CD4-positive, CD25-positive, alpha-beta regulatory T cell (primary cell): ENCODE measurements around the gene LAIR2. TPM values are rescaled to one million over a fixed set of nuclear protein-coding genes. Genes with fewer than 3 reads are reported as not detected.
"Not testable (repeated sequence)": the region's sequence is repeated elsewhere in the genome, so short reads cannot be mapped to it uniquely, and the experiment has no call there.

Experiments
- ATAC-seq, 2 donors: fragments of 150-1000 bp; cut with Tn5 transposase; one replicate each; pipeline ENCODE4 v1.10.0; 2021; ENCODE audit warnings: low read depth in 2 of 2, moderate number of reproducible peaks in 2 of 2, moderate library complexity in 1 of 2
- DNase-seq, 3 donors: peaks; one replicate each; pipeline versions ENCODE4 v3.0.0 to v3.0.0-alpha.2; 2012 to 2022; ENCODE audit warnings: mixed read lengths in 1 of 3
- H3K27ac ChIP-seq: one replicate; pipeline ENCODE4 v1.7.0; 2013; ENCODE audit warnings: mild to moderate bottlenecking, low read length; ENCODE audit not compliant: insufficient read depth, poor library complexity, severe bottlenecking
- H3K27me3 ChIP-seq: one replicate; pipeline ENCODE4 v1.7.0; 2013; ENCODE audit warnings: low read length; ENCODE audit not compliant: control insufficient read depth, insufficient read depth
- H3K36me3 ChIP-seq: one replicate; pipeline ENCODE4 v1.7.0; 2013; ENCODE audit warnings: mild to moderate bottlenecking, low read length, moderate library complexity; ENCODE audit not compliant: control insufficient read depth, insufficient read depth
- H3K4me1 ChIP-seq: 2 replicates; pipeline ENCODE4 v1.7.0; 2013; ENCODE audit warnings: mild to moderate bottlenecking, low read length; ENCODE audit not compliant: insufficient read depth, control insufficient read depth, poor library complexity, severe bottlenecking
- H3K4me3 ChIP-seq: one replicate; pipeline ENCODE4 v1.7.0; 2013; ENCODE audit warnings: low read depth, mild to moderate bottlenecking, low read length, moderate library complexity
- H3K9me3 ChIP-seq, 2 experiments: 1 replicate in 1 of 2; 2 replicates in 1 of 2; pipeline ENCODE4 v1.7.0; 2013; ENCODE audit warnings: low read length in 2 of 2, mild to moderate bottlenecking in 1 of 2, moderate library complexity in 1 of 2; ENCODE audit not compliant: control insufficient read depth in 2 of 2
- H3K27ac Mint-ChIP-seq, 3 donors: one replicate each; pipeline ENCODE4 v1.8.0; 2020 to 2022; ENCODE audit warnings: mild to moderate bottlenecking in 3 of 3, mixed read lengths in 3 of 3, moderate library complexity in 2 of 3
- H3K27me3 Mint-ChIP-seq: one replicate; pipeline ENCODE4 v1.8.0; 2022; ENCODE audit warnings: mild to moderate bottlenecking, mixed read lengths
- H3K36me3 Mint-ChIP-seq: one replicate; pipeline ENCODE4 v1.8.0; 2020; ENCODE audit warnings: mixed read lengths
- H3K4me1 Mint-ChIP-seq, 4 donors: one replicate each; pipeline ENCODE4 v1.8.0; 2020 to 2022; ENCODE audit warnings: mixed read lengths in 4 of 4, mild to moderate bottlenecking in 1 of 4
- H3K4me3 Mint-ChIP-seq, 4 donors: one replicate each; pipeline ENCODE4 v1.8.0; 2020 to 2022; ENCODE audit warnings: mild to moderate bottlenecking in 4 of 4, mixed read lengths in 4 of 4, moderate library complexity in 3 of 4
- H3K9me3 Mint-ChIP-seq, 7 donors: one replicate each; pipeline ENCODE4 v1.8.0; 2020 to 2022; ENCODE audit warnings: mixed read lengths in 7 of 7, mild to moderate bottlenecking in 3 of 7, moderate library complexity in 2 of 7
- polyA plus RNA-seq, 4 donors: library from polyadenylated mRNA; unstranded; fragments of 300-500 nt; fragmentation: Illumina TruSeq; gene quantifications; one replicate each; pipeline ENCODE4 v1.2.3, GENCODE V29; 2021
- total RNA-seq: library from RNA; stranded (reverse); gene quantifications from one replicate; pipeline ENCODE4 v1.2.3, GENCODE V29; 2022

LAIR2 gene
- total and polyA plus RNA-seq, 5 donors from 2014 or later, result 62.2 to 365 (median 145) TPM

DNA sequence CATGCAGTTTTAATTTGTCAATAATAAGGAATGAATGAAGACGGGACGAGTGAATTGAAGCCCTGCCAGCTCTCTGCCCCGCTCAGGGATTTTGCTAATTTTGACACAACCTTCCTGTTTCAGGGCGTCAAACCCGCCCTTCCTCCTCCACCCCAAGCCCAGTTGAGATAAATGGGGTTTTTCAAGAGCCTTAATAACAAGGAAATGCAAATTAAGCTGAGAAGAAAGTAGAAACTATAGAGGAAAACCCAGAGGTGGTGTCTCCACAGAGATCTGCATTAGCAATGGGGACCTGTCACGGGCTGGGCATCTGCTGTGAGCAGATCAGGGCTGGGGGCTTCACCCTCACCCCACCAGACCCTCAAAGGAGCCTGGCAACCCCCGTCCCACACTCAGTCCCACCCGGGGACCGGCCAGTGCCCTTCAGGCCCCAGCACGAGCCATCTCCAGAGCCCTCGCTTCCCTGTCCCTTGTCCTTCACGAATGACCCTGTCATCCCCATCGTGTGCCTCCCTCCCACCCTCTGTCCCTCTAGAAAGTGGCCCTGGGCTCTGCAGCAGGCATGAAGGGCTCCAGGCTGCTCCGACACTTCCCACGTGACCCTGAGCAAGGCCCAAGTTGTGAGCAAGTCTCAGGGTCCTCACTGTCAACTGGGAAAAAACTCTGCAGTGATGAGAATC lies 4.5 kb downstream of the LAIR2 start:
- H3K4me1 Mint-ChIP-seq, result peaks cover 12 to 62% (median 25%) of the 10 kb centered on the region in 4 donors
- peak overlapping the region; percentile 50 to 88 (median 77) for H3K27ac Mint-ChIP-seq
- H3K9me3 Mint-ChIP-seq, H3K27me3 ChIP-seq, DNase-seq, H3K9me3 ChIP-seq, H3K36me3 ChIP-seq, H3K27me3 Mint-ChIP-seq, H3K36me3 Mint-ChIP-seq, H3K4me3 ChIP-seq: not testable (repeated sequence)
- Histone ChIP-seq H3K4me1 (peaks cover 38% of the 10 kb centered on the region), H3K27ac (peak overlapping the region; percentile 68)
- peak overlapping the region; percentile 58 to 84 (median 65) for H3K4me3 Mint-ChIP-seq
- peak; percentile 27 to 33 for ATAC-seq

DNA sequence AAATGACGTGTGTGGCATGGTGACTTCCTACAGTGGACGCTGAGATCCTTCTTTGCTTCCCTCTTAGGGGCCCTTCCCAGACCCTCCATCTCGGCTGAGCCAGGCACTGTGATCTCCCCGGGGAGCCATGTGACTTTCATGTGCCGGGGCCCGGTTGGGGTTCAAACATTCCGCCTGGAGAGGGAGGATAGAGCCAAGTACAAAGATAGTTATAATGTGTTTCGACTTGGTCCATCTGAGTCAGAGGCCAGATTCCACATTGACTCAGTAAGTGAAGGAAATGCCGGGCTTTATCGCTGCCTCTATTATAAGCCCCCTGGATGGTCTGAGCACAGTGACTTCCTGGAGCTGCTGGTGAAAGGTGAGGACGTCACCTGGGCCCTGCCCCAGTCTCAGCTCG lies 5.2 kb downstream of the LAIR2 start:
- no peaks in the 10 kb centered on the region for H3K27me3 Mint-ChIP-seq
- Histone ChIP-seq H3K27ac (no peak overlapping the region), H3K4me1 (peaks cover 33% of the 10 kb centered on the region), H3K36me3 (no peaks in the 10 kb centered on the region), H3K4me3 (no peak overlapping the region), H3K9me3 (no peaks in the 10 kb centered on the region), H3K27me3 (no peaks in the 10 kb centered on the region)
- peaks cover 6 to 56% (median 20%) of the 10 kb centered on the region in 4 donors for H3K4me1 Mint-ChIP-seq
- H3K4me3 Mint-ChIP-seq, result peak overlapping the region in 2 of 4 donors; percentile 63 to 84
- ATAC-seq (no peak), DNase-seq (no peak)
- H3K36me3 Mint-ChIP-seq, result peaks cover 4% of the 10 kb centered on the region
- peak overlapping the region; percentile 42 to 88 (median 77) for H3K27ac Mint-ChIP-seq
- H3K9me3 Mint-ChIP-seq, result peaks cover 0 to 1% (median 0%) of the 10 kb centered on the region in 7 donors

DNA sequence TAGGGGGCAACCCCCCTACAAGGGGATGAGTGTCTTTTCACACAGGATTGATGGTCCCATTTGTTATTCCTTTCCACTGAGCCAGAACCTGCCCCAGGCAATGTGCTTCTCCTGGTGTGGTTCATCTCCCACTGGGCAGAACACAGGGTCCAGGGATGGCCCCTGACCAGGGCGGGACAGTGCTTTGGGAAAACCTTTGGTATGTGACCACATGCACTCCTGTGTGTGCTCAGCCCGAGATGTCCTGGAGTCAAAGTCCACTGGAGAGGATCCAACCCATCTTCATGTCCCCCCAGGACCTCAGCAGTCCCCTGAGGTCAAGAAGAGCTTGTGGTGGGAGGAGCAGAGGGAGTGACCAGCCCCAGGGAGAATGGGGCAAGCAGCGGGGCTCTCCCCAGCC lies 5.9 kb downstream of the LAIR2 start:
- not testable (repeated sequence) for ATAC-seq, H3K27ac ChIP-seq, H3K27me3 ChIP-seq, H3K27me3 Mint-ChIP-seq, H3K9me3 ChIP-seq, H3K36me3 Mint-ChIP-seq, H3K36me3 ChIP-seq, DNase-seq, H3K27ac Mint-ChIP-seq, H3K4me3 ChIP-seq, H3K9me3 Mint-ChIP-seq
- peaks cover 32% of the 10 kb centered on the region for H3K4me1 ChIP-seq
- H3K4me1 Mint-ChIP-seq, result peaks cover 6 to 49% (median 20%) of the 10 kb centered on the region in 4 donors
- peak overlapping the region in 1 of 4 donors; percentile 24 for H3K4me3 Mint-ChIP-seq

DNA sequence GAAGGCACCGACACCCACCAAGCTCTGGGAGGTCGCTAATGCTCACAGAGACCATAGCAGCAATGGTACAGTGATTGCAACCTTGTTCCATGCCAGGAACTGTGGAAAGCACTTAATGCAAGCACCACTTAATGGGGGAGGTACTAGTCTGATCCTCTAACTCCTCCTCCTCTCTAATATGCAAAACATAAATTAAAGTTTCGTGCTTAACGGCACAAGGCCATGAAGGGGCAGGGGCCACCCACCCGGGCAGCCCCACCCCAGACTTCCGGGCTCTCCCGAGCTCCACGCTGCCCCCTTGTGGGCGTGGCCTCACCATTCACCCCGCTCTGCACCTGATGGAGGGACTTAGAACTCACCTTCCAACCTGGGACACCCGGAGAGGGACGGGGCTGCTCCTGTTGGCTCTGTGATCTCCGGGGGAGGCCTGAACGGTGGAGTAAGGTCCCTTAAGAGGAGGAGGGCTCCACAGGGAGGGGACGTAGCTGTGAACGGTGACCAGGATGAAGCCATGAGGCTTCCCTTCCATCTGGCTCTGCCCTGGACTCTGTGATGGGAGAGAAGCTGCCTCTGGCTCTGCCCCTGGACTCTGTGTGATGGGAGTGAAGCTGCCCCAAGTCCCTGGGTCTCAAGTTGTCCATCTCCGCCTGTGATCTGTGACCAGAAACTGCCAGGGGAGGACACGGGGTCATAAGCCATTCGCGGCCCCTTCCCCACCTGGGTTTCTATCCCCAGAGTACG lies 6.7 kb downstream of the LAIR2 start:
- H3K4me1 ChIP-seq, result peaks cover 28% of the 10 kb centered on the region
- not testable (repeated sequence) for H3K36me3 ChIP-seq, H3K27ac ChIP-seq

DNA sequence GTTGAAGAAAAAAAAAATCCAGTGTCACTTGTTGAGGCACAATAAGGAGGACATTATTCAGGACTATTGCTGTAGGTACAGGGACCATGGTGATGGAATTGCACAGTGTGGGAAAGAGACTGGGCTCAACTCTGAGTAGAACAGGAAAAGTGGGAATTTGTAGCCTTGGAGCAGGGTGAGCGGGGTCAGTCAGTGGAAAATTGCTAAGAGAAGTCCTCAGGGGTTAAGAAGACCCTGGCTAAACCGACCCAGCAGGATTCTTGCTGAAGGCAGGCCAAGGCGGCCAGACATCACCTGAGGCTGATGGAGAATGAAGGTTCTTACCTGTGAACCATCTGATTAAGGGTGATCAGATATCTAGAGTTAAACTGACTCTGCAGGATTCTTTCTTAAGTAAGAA lies 12.5 kb downstream of the LAIR2 start:
- Mint-ChIP-seq H3K4me3 (no peak overlapping the region), H3K27me3 (peaks cover 9% of the 10 kb centered on the region), H3K4me1 (peaks cover 4 to 9% (median 7%) of the 10 kb centered on the region in 4 donors), H3K27ac (peak overlapping the region in 1 of 3 donors; percentile 52), H3K36me3 (no peaks in the 10 kb centered on the region), H3K9me3 (peaks cover 0 to 2% (median 0%) of the 10 kb centered on the region in 7 donors)
- Histone ChIP-seq H3K9me3 (no peaks in the 10 kb centered on the region), H3K27ac (no peak overlapping the region), H3K4me3 (no peak overlapping the region), H3K4me1 (no peaks in the 10 kb centered on the region), H3K27me3 (no peaks in the 10 kb centered on the region), H3K36me3 (no peaks in the 10 kb centered on the region)
- ATAC-seq, result no peak
- no peak for DNase-seq

More for the DNA sequence above, 6.7 kb downstream of the LAIR2 start:
- H3K9me3 ChIP-seq, H3K9me3 Mint-ChIP-seq, H3K4me3 ChIP-seq, H3K36me3 Mint-ChIP-seq, H3K27me3 Mint-ChIP-seq, H3K4me3 Mint-ChIP-seq, H3K27me3 ChIP-seq, H3K27ac Mint-ChIP-seq: not testable (repeated sequence)
- ATAC-seq, result peak; percentile 69 to 85
- peak in 1 of 3 donors; percentile 41 for DNase-seq
- peaks cover 6 to 45% (median 20%) of the 10 kb centered on the region in 4 donors for H3K4me1 Mint-ChIP-seq

DNA sequence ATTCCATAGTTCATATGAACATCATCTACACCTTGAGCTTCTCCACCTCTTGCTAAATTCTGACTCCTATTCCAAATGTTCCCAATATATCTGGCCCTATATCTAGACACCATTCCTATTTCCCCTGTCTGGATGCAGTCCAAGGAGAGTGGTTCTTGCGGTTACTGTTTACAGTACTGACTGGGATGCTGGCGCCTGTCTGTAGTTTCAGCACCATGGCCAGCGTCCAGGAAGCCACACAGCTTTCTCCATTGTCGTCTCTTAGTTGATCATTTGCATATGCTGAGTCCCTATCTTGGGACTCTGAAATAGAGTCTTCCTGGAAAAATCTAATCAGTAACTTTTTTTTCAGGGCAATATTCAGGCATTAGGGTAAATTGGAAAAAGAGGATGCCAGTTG lies 14.9 kb downstream of the LAIR2 start:
- Histone ChIP-seq H3K36me3 (no peaks in the 10 kb centered on the region), H3K27ac (no peak overlapping the region), H3K4me3 (no peak overlapping the region), H3K4me1 (peaks cover 12% of the 10 kb centered on the region), H3K27me3 (no peaks in the 10 kb centered on the region), H3K9me3 (no peaks in the 10 kb centered on the region)
- peaks cover 8 to 29% (median 22%) of the 10 kb centered on the region in 4 donors for H3K4me1 Mint-ChIP-seq
- no peak for ATAC-seq
- H3K9me3 Mint-ChIP-seq, result peaks cover 0 to 2% (median 0%) of the 10 kb centered on the region in 7 donors
- H3K36me3 Mint-ChIP-seq, result no peaks in the 10 kb centered on the region
- H3K27me3 Mint-ChIP-seq, result peaks cover 9% of the 10 kb centered on the region
- H3K27ac Mint-ChIP-seq, result no peak overlapping the region
- H3K4me3 Mint-ChIP-seq, result no peak overlapping the region
- peak; percentile 16 to 52 (median 47) for DNase-seq

DNA sequence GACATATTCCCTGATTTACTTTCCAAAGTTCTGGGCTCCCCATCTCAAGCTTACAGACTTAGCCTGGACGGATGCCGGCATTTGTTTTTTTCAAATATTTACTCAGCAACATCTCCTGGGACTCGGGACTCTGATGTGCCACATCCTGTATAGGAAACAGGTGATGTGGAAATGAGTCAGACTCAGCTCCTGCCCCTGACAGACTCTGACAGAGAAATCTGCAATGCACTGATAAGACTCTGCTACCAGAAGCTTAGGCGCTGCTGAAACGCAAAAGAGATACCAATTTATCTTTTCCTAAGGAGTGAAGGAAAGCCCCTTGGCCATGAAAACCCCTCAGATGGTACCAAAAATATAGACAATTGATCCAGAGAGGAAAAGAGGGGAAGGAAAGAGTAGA lies 16.2 kb downstream of the LAIR2 start:
- peak overlapping the region in 1 of 3 donors; percentile 5 for H3K27ac Mint-ChIP-seq
- peak in 1 of 3 donors; percentile 48 for DNase-seq
- no peaks in the 10 kb centered on the region for H3K27me3 ChIP-seq
- H3K36me3 ChIP-seq, result no peaks in the 10 kb centered on the region
- H3K36me3 Mint-ChIP-seq, result no peaks in the 10 kb centered on the region
- H3K9me3 ChIP-seq, result no peaks in the 10 kb centered on the region
- H3K4me3 ChIP-seq, result no peak overlapping the region
- no peak overlapping the region for H3K27ac ChIP-seq
- peak in 1 of 2 donors; percentile 67 for ATAC-seq
- H3K4me1 ChIP-seq, result peaks cover 12% of the 10 kb centered on the region
- peaks cover 0 to 2% (median 0%) of the 10 kb centered on the region in 7 donors for H3K9me3 Mint-ChIP-seq
- peaks cover 12 to 40% (median 23%) of the 10 kb centered on the region in 4 donors for H3K4me1 Mint-ChIP-seq
- peaks cover 9% of the 10 kb centered on the region for H3K27me3 Mint-ChIP-seq
- H3K4me3 Mint-ChIP-seq, result no peak overlapping the region
